ENCODE data around the gene BBOX1.

BBOX1 gene

GRCh38 chr11:27025957-27026733 is 14.5 kb upstream of the BBOX1 start:
- DNase-seq: no peak

- no peak for DNase-seq
These were observed 12.1 kb upstream of the BBOX1 start for GRCh38 chr11:27028561-27028965.

GRCh38 chr11:27029966-27030365 is 10.6 kb upstream of the BBOX1 start:
- DNase-seq: no peak

GRCh38 chr11:27031754-27032153 is 8.9 kb upstream of the BBOX1 start:
- DNase-seq: no peak

- DNase-seq: no peak
These were observed 742 bp upstream of the BBOX1 start for GRCh38 chr11:27039873-27040272.

- DNase-seq: no peak
These were observed 705 bp downstream of the BBOX1 start for GRCh38 chr11:27041141-27041899.

GRCh38 chr11:27046956-27047355 is 6.3 kb downstream of the BBOX1 start:
- no peak for DNase-seq

- no peak for DNase-seq
These were observed 12.1 kb downstream of the BBOX1 start for GRCh38 chr11:27052668-27053067.

GRCh38 chr11:27055065-27055682 is 14.6 kb downstream of the BBOX1 start:
- no peak for DNase-seq

- DNase-seq: no peak
These were observed 16.6 kb downstream of the BBOX1 start for GRCh38 chr11:27057091-27057780.

- no peak for DNase-seq
These were observed 17.8 kb downstream of the BBOX1 start for GRCh38 chr11:27058456-27058855.

- DNase-seq: no peak
These were observed 18.8 kb downstream of the BBOX1 start for GRCh38 chr11:27059431-27059830.

- no peak for DNase-seq
These were observed 20.3 kb downstream of the BBOX1 start for GRCh38 chr11:27060816-27061460.

- no peak for DNase-seq
These were observed 20.8 kb downstream of the BBOX1 start for GRCh38 chr11:27061461-27061821.

GRCh38 chr11:27064086-27064485 is 23.5 kb downstream of the BBOX1 start:
- DNase-seq: no peak

GRCh38 chr11:27075192-27075591 is 34.6 kb downstream of the BBOX1 start:
- DNase-seq: no peak

GRCh38 chr11:27075655-27076054 is 35.0 kb downstream of the BBOX1 start:
- no peak for DNase-seq

GRCh38 chr11:27076121-27076589 is 35.5 kb downstream of the BBOX1 start:
- DNase-seq: no peak

- DNase-seq: no peak
These were observed 40.4 kb downstream of the BBOX1 start for GRCh38 chr11:27081056-27081455.

- DNase-seq: no peak
These were observed 42.6 kb downstream of the BBOX1 start for GRCh38 chr11:27083241-27083640.

- DNase-seq: no peak
These were observed 43.2 kb downstream of the BBOX1 start for GRCh38 chr11:27083782-27084181.

GRCh38 chr11:27084518-27084917 is 43.9 kb downstream of the BBOX1 start:
- no peak for DNase-seq

GRCh38 chr11:27085111-27085510 is 44.5 kb downstream of the BBOX1 start:
- no peak for DNase-seq
